PFSK-1 (cell line): ENCODE results near the gene ZNF775.

Experiments used
- FOXP2 ChIP-seq: optimal IDR thresholded peaks from 2 replicates; pipeline ENCODE3; 2011; ENCODE audit warnings: borderline replicate concordance, control low read depth, inconsistent platforms; ENCODE audit not compliant: insufficient read depth; ENCODE audit errors: extremely low read length, extremely low read depth
- POLR2AphosphoS5 ChIP-seq: IDR thresholded peaks from 2 replicates; pipeline ENCODE4 v1.6.1; 2012; ENCODE audit warnings: low read depth, mild to moderate bottlenecking, control low read depth, low read length, moderate library complexity
- SIN3A ChIP-seq: IDR thresholded peaks from 2 replicates; pipeline ENCODE4 v1.6.1; 2012; ENCODE audit warnings: mild to moderate bottlenecking, low read length, moderate library complexity, borderline replicate concordance; ENCODE audit not compliant: insufficient read depth
- TAF1 ChIP-seq: IDR thresholded peaks from 2 replicates; pipeline ENCODE4 v1.6.1; 2012; ENCODE audit warnings: low read length, control low read depth, borderline replicate concordance; ENCODE audit not compliant: insufficient read depth
- TF ChIP-seq, protein P1 (sequence below), 2 experiments: IDR thresholded peaks; 2 replicates each; pipeline versions ENCODE4 v1.6.1 to v1.8.0; 2011 to 2012; ENCODE audit warnings: low read depth in 2 of 2, low read length in 2 of 2, control low read depth in 1 of 2, inconsistent platforms in 1 of 2, mild to moderate bottlenecking in 1 of 2, moderate library complexity in 1 of 2; ENCODE audit not compliant: insufficient read depth in 1 of 2

The ZNF775 gene

GRCh38 chr7:150428671-150429451 lies 49.7 kb downstream of the ZNF775 start:
- no peak for TF ChIP-seq TAF1
- TF ChIP-seq SIN3A = peak; percentile 89; the same call in 1 of the 2 replicates
- peak; percentile 59 for TF ChIP-seq FOXP2
- TF ChIP-seq, protein P1, sequence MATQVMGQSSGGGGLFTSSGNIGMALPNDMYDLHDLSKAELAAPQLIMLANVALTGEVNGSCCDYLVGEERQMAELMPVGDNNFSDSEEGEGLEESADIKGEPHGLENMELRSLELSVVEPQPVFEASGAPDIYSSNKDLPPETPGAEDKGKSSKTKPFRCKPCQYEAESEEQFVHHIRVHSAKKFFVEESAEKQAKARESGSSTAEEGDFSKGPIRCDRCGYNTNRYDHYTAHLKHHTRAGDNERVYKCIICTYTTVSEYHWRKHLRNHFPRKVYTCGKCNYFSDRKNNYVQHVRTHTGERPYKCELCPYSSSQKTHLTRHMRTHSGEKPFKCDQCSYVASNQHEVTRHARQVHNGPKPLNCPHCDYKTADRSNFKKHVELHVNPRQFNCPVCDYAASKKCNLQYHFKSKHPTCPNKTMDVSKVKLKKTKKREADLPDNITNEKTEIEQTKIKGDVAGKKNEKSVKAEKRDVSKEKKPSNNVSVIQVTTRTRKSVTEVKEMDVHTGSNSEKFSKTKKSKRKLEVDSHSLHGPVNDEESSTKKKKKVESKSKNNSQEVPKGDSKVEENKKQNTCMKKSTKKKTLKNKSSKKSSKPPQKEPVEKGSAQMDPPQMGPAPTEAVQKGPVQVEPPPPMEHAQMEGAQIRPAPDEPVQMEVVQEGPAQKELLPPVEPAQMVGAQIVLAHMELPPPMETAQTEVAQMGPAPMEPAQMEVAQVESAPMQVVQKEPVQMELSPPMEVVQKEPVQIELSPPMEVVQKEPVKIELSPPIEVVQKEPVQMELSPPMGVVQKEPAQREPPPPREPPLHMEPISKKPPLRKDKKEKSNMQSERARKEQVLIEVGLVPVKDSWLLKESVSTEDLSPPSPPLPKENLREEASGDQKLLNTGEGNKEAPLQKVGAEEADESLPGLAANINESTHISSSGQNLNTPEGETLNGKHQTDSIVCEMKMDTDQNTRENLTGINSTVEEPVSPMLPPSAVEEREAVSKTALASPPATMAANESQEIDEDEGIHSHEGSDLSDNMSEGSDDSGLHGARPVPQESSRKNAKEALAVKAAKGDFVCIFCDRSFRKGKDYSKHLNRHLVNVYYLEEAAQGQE (IDR thresholded peaks at IDR 0.05; ENCODE audit: insufficient read depth in 1 of 2, low read depth in 2 of 2, low read length in 2 of 2) = no peak
- no peak for TF ChIP-seq POLR2AphosphoS5

- TF ChIP-seq TAF1 (no peak), FOXP2 (no peak), SIN3A (no peak), POLR2AphosphoS5 (no peak)
- TF ChIP-seq, protein P1 (IDR thresholded peaks at IDR 0.05; ENCODE audit: insufficient read depth in 1 of 2, low read depth in 2 of 2, low read length in 2 of 2) = no peak
Observed at GRCh38 chr7:150429699-150430098, 50.6 kb downstream of the ZNF775 start.

DNA sequence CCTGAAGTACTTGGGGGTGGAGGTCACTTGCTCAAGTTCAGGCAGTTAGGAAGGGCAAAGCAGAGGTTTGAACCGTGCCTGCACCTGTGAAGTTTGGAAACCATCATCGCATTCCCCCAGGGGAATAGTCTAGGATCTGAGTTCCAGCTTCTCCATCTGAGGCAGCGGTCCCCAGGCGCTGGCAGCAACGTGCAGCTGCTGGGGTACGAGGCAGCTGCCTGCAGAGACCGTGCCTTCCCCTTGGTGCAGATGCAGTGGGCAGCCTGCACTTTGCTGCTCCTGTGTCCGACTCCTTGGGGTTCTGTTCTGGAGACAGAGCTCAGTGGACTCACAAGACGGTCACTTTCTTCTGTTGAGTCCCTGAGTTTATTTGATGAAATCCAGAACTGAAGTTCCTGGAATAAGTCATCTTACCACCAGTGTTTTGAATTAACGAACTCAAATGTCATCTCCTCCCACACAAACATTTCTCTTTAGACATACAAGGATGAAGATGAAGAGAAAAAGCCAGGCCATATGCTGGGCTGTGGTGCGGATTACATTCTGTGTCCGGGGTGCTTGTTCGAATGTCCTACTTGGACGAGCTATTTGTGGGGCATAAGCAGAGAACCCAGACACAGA lies 51.4 kb downstream of the ZNF775 start:
- TF ChIP-seq FOXP2 = no peak
- no peak for TF ChIP-seq POLR2AphosphoS5
- no peak for TF ChIP-seq TAF1
- TF ChIP-seq, protein P1 (IDR thresholded peaks at IDR 0.05; ENCODE audit: insufficient read depth in 1 of 2, low read depth in 2 of 2, low read length in 2 of 2) = no peak
- TF ChIP-seq SIN3A = no peak

DNA sequence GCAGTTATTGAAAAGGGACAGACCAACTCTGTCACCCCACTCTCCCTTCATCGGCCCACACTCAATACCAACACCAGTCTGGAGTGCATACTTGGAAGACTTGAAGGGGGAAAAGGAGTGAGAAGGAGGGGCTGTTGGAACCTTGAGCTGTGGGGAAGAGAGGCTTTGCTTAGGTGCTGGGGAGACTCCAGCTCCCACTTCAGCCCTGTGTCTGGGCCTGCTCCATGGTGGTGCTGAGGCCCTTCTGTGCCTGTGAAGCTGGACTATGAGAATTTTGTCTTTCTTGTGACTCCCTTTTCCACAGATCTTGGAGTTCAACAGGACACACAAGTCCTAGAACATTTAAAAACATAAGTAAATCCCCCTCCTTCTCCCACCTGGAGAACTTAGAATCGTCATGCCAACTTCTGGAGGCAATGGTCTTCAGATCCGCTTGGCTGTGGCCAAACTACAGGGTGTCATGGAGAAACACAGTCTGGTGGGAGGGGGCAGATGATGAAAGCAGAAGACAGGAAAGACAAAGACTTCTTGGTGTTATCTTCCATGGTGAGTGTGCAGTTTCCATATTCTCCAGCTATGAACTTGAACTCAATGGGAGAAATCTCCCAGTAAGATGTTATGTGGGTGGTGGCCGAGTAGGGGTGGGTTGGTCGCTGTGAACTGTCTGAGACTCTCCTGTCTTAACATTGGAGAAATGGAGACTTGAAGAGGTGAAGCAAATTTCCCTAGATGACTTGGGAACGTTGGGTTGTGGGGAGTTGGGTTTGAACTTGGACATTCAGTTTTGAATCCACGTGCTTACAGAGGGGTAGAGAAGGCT lies 52.9 kb downstream of the ZNF775 start:
- TF ChIP-seq FOXP2 (no peak), TAF1 (no peak), POLR2AphosphoS5 (no peak), SIN3A (no peak)
- TF ChIP-seq, protein P1 (IDR thresholded peaks at IDR 0.05; ENCODE audit: insufficient read depth in 1 of 2, low read depth in 2 of 2, low read length in 2 of 2) = no peak
